HS-5 (cell line): Measurements from ENCODE around the gene MT1B.
"Not testable (repeated sequence)": the region's sequence is repeated elsewhere in the genome, so short reads cannot be mapped to it uniquely, and the experiment has no call there.

Experiments
- DNase-seq: peaks from one replicate; pipeline ENCODE4 v3.0.0-alpha.2; 2012; ENCODE audit warnings: low read depth

The MT1B gene

GRCh38 chr16:56667581-56668571 is 16.2 kb downstream of the MT1B start, which contains the start of gene MT1G:
Gene MT1G (minus strand): TSS chr16:56668065. CDS start chr16:56667993, 72 bp downstream.
- DNase-seq, result no peak

GRCh38 chr16:56669005-56669839 is 17.5 kb downstream of the MT1B start, which contains the start of gene MT1H:
Gene MT1H (plus strand): TSS chr16:56669814. CDS start chr16:56669885, 71 bp downstream.
- DNase-seq, result no peak

DNA sequence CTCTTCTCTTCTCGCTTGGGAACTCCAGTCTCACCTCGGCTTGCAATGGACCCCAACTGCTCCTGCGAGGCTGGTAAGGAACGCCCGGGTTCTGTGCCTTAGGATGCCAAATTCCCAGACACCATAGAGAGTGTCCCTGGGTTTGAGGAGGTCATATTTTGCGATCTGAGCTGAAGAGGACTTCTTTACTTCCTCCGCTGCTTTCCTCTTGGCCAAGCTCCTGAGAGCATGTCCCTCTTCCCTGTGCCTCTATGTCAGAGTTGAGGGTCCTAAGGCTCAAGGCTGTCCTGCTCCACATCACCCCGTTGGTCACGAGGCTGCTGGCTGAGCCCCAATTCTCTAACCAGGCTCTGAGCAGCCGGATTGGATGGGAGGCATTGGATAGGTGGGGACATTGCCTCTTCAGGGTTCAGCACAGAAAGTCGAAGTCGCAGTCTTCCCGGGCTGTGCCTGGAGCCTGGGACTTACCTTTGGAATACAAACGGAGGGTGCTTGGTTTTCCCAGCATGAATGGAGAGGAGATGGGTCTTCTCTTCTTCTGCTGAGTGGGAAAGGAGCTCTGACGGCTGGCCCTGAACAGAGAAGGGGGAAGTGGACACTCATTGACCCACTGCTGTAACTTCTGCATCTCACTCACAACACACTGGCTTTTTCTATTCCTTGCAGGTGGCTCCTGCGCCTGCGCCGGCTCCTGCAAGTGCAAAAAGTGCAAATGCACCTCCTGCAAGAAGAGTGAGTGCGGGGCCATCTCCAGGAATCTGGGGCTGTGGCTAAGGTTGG is 18.3 kb downstream of the MT1B start:
- DNase-seq, result no peak

DNA sequence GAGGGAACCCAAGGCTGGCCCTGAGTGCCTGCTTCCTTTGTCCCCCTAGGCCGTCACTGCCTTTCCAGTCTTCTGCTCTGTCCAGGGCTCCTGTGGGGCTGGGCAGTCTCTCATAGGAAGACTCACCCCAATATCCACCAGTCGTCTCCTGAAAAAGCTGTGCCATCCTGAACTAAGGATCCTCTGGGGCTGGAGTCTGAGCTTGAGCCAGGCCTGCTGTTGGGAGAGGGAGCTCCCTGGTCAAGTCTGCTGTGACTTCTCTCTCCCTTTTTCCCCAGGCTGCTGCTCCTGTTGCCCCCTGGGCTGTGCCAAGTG is 18.9 kb downstream of the MT1B start:
- no peak for DNase-seq

DNA sequence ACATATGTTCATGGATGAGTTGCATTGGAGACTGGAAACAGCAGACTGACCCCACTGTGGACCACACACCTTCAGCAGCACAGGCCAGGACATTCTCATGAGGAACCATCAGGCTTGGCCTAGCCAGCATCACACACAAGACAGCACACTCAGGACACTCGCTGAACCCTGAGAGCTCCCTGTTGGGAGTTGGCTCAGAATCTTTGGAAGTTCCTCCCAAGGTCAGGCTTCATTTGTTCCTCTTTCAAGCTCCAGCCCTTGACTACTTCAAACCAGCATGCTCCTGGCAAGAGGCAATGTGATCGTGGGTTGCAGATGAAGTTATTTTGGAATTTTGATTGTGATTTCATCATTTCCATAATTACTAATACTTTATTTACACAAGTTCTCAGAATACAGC is 20.0 kb downstream of the MT1B start:
- not testable (repeated sequence) for DNase-seq

- DNase-seq, result not testable (repeated sequence)
Measured at GRCh38 chr16:56672171-56672570, 20.5 kb downstream of the MT1B start.

GRCh38 chr16:56672761-56673536 is 21.3 kb downstream of the MT1B start:
- DNase-seq, result no peak

- DNase-seq, result no peak
Measured at GRCh38 chr16:56673921-56674320, 22.2 kb downstream of the MT1B start.

DNA sequence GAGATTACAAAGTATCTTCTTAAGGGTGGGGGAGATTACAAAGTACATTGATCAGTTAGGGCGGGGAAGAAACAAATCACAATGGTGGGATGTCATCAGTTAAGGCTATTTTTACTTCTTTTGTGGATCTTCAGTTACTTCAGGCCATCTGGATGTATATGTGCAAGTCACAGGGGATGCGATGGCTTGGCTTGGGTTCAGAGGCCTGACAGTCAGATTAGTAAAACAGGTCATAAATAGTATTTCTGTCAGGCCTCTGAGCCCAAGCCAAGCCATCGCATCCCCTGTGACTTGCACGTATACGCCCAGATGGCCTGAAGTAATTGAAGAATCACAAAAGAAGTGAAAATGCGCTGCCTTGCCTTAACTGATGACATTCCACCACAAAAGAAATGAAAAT is 22.9 kb downstream of the MT1B start:
- DNase-seq, result not testable (repeated sequence)

DNA sequence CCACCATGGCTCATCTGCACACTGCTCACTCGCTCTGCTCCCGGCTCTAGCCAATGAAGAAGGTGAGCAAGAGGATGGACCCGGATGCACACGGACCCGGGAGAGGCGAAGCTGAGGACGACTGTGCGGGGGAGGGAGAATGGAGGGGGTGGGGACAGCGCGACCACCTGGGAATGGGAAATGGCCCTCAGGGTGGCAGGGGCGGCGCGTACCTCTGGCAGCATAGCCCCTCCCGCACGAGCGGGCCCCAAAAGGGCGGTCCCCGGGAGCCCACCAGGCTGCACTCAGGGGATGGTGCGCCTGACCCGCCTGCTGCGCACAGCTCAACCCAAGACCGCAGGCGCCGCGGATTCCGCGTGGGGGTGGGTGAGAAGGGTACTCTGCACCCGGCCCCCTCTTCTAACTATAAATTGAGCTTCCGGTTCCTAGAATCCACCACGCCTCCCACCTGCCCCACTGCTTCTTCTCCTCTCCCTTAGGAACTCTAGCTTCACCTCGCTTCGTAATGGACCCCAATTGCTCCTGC is 24.1 kb downstream of the MT1B start:
- no peak for DNase-seq

DNA sequence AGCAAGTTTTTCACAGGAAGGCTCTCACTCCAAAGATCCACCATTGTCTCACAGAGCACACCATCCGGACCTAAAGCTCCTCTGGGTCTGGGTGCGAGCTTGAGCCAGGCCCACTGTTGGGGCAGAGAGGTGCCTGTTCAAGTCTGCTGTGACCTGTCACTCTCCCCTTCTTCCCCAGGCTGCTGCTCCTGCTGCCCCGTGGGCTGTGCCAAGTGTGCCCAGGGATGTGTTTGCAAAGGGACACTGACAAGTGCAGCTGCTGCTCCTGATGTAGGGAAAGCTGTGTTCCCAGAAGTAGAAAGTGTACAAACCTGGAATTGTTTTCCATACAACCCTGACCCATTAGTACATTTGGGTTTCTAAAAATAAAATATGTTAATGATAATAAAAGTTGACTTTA is 25.8 kb downstream of the MT1B start:
- DNase-seq, result no peak

- no peak for DNase-seq
Measured at GRCh38 chr16:56679078-56679730, 27.5 kb downstream of the MT1B start.

DNA sequence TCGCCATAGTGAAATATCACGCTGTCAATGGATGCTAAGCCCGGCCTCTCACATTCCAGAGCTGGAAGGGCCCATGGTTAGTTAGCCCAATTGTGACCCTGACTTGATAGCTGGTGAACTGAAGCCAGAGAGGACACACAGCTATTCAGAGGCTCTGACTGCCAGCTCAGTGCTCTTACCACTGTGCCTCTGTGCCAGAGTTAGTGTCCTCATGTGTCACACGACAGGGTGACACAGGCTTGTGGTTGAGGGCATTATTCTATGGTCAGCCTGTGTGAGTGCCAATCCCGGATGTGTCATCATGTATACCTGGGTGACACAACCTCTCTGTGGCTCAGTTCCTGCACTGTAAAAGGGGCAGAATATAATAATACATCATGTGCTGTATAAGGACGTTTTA is 28.1 kb downstream of the MT1B start:
- DNase-seq, result no peak

GRCh38 chr16:56681939-56682702 is 30.4 kb downstream of the MT1B start, which contains the start of gene MT1X:
Gene MT1X (plus strand): TSS chr16:56682470. CDS start chr16:56682541, 71 bp downstream.
- peak; percentile 75 for DNase-seq

GRCh38 chr16:56682703-56683397 is 31.2 kb downstream of the MT1B start:
- DNase-seq, result no peak

DNA sequence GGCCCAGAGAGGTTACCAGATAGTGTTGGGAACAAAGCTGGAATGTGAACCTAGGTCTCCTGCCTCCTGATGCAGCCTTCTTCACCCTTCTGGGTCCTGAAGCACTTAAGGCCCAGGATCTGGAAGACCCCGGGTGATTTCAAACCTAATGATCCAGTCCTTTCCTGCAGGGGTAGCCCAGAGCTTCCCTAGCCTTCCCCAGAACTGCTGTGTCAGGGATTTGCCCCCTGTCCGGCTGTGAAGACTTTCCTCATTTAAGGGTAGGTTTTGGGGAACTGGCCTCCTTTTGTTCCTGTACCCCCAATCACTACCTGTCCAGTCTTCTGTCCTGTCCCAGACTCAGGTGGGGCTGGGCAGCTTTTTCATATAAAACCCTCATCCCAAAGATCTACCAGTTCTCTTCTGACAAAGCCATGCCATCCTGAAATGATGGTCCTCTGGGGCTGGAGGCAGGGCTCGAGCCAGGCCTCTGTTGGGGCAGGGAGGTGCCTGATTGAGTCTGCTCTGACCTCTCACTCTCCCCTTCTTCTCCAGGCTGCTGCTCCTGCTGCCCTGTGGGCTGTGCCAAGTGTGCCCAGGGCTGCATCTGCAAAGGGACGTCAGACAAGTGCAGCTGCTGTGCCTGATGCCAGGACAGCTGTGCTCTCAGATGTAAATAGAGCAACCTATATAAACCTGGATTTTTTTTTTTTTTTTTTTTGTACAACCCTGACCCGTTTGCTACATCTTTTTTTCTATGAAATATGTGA is 31.9 kb downstream of the MT1B start:
- DNase-seq, result no peak

DNA sequence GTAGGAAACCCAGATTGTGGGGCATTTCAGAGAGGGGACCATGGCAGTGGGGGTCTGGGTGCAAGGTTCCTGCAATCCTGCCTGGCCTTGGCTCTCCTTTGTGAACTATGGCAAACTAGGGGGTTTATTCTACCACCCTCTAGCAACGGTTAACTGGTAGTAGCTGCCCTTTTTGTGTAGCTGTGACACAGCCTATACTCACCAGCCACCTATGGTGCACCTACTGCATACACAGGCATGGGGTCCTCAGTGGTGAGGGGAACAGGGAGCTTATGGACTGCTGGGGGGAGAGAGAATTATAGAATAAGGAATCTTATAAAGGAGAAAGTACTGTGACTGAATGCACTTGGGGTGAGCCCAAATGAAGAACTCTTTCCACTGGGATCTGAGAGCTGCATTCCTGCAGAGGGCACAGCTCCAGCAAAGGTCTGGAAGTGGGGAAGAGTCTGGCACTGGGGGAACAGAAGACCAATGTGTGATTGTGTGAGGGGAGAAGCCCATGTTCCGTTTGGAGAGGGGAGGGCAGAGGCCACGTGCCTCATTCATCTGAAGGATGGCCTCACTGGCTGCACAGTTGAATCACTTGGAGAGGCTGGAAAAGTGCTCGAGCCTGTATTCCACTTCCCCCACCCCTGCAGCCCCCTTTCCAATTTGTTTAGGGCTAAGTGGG is 32.7 kb downstream of the MT1B start:
- DNase-seq, result no peak
